Endothelial cell of umbilical vein (primary cell): ENCODE results near the gene GATA1. TPM values are rescaled to one million over a fixed set of nuclear protein-coding genes. Genes with fewer than 3 reads are reported as not detected.

Source experiments
- BruUV-seq: library from RNA; stranded (reverse); fragments of 400-500 nt; replicated peaks from 2 replicates; lab custom pipeline; 2021; lab: Mats Ljungman, UMichigan
- CTCF ChIA-PET: fragments of 300-600, 350-600 bp; sonication (Branson Sonifier 250); formaldehyde crosslinking; loops from one replicate; lab custom pipeline; 2021; ENCODE audit warnings: antibody characterized with exemption, inconsistent platforms; lab: Charles Lee
- POLR2A ChIA-PET: fragments of 300-600, 350-600 bp; sonication (Branson Sonifier 250); formaldehyde crosslinking; loops from one replicate; lab custom pipeline; 2021; ENCODE audit warnings: antibody characterized with exemption, inconsistent platforms; lab: Charles Lee
- DNase-seq: peaks from one replicate; pipeline ENCODE4 v3.0.0-alpha.2; 2011; ENCODE audit warnings: low read depth, low spot score
- FAIRE-seq: peaks from 2 replicates; lab custom pipeline; 2011; peaks lifted over from hg19 to GRCh38; lab: Jason Lieb, UNC
- H2AFZ ChIP-seq: 2 replicates; pipeline ENCODE4 v1.6.0; 2012; ENCODE audit warnings: low read depth, low read length, control low read depth, inconsistent platforms
- H3K27ac ChIP-seq: 2 replicates; pipeline ENCODE4 v1.5.1; 2011; ENCODE audit warnings: low read depth, mild to moderate bottlenecking, control low read depth, low read length, moderate library complexity; ENCODE audit not compliant: insufficient read depth
- H3K27me3 ChIP-seq, 2 experiments: 2 replicates each; pipeline versions ENCODE4 v1.6.0 to v1.6.1; 2011; ENCODE audit warnings: low read length in 2 of 2, mixed read lengths in 1 of 2; ENCODE audit not compliant: control insufficient read depth in 2 of 2, insufficient read depth in 2 of 2
- H3K36me3 ChIP-seq, 2 experiments: 2 replicates in 1 of 2; 3 replicates in 1 of 2; pipeline ENCODE4 v1.5.1; 2011; ENCODE audit warnings: low read length in 2 of 2, mild to moderate bottlenecking in 1 of 2, moderate library complexity in 1 of 2; ENCODE audit not compliant: control insufficient read depth in 2 of 2, insufficient read depth in 2 of 2; ENCODE audit errors: extremely low read depth in 1 of 2
- H3K4me1 ChIP-seq: 3 replicates; pipeline ENCODE4 v1.5.1; 2011; ENCODE audit warnings: mild to moderate bottlenecking, low read length; ENCODE audit not compliant: control insufficient read depth, insufficient read depth; ENCODE audit errors: extremely low read depth
- H3K4me2 ChIP-seq: 2 replicates; pipeline ENCODE4 v1.6.1; 2011; ENCODE audit warnings: low read length, control low read depth, mixed read lengths; ENCODE audit not compliant: insufficient read depth
- H3K4me3 ChIP-seq, 3 experiments: fragments of 200-600 bp in 1 of 3; sonication (generic), shearing (Covaris generic) in 1 of 3; replicated peaks in 1 of 3; 2 replicates each; pipeline ENCODE4 v1.5.1; 2011 to 2016; ENCODE audit warnings: control low read depth in 3 of 3, low read length in 3 of 3, mild to moderate bottlenecking in 2 of 3, inconsistent platforms in 1 of 3, low read depth in 1 of 3, moderate library complexity in 1 of 3; ENCODE audit not compliant: insufficient read depth in 1 of 3
- H3K79me2 ChIP-seq: 2 replicates; pipeline ENCODE4 v1.6.0; 2012; ENCODE audit warnings: low read length, inconsistent platforms; ENCODE audit not compliant: control insufficient read depth, insufficient read depth
- H3K9ac ChIP-seq: replicated peaks from 2 replicates; pipeline ENCODE3; 2011; ENCODE audit warnings: low read length, control low read depth; ENCODE audit not compliant: insufficient read depth; ENCODE audit errors: extremely low read depth
- H3K9me1 ChIP-seq: replicated peaks from 3 replicates; pipeline ENCODE4 v1.6.0; 2011; ENCODE audit warnings: mild to moderate bottlenecking, low read length; ENCODE audit not compliant: control insufficient read depth, insufficient read depth; ENCODE audit errors: extremely low read depth
- H3K9me3 ChIP-seq: replicated peaks from 2 replicates; pipeline ENCODE4 v1.5.1; 2012; ENCODE audit warnings: low read length, inconsistent platforms; ENCODE audit not compliant: control insufficient read depth, insufficient read depth
- H4K20me1 ChIP-seq: replicated peaks from 2 replicates; pipeline ENCODE3; 2011; ENCODE audit warnings: mild to moderate bottlenecking, low read length; ENCODE audit not compliant: control insufficient read depth, insufficient read depth; ENCODE audit errors: extremely low read depth
- EZH2 ChIP-seq: IDR thresholded peaks from 2 replicates; pipeline ENCODE4 v1.6.1; 2012; ENCODE audit warnings: borderline replicate concordance, low read depth, mild to moderate bottlenecking, moderate library complexity, low read length, inconsistent platforms; ENCODE audit not compliant: severe bottlenecking
- FOS ChIP-seq: IDR thresholded peaks from 2 replicates; pipeline ENCODE4 v1.6.1; 2011; ENCODE audit warnings: mild to moderate bottlenecking, low read length, moderate library complexity, borderline replicate concordance; ENCODE audit not compliant: insufficient read depth
- GATA2 ChIP-seq: IDR thresholded peaks from 2 replicates; pipeline ENCODE4 v1.7.0; 2011; ENCODE audit warnings: low read depth, mild to moderate bottlenecking, moderate library complexity, mixed read lengths, low read length; ENCODE audit not compliant: insufficient read length, insufficient read depth
- JUN ChIP-seq: IDR thresholded peaks from 2 replicates; pipeline ENCODE4 v1.6.1; 2011; ENCODE audit warnings: borderline replicate concordance, low read depth; ENCODE audit not compliant: insufficient read length, insufficient read depth
- MYC ChIP-seq: IDR thresholded peaks from one replicate; pipeline ENCODE4 v1.6.1; 2011; ENCODE audit warnings: mild to moderate bottlenecking, low read depth, low read length
- POLR2A ChIP-seq: IDR thresholded peaks from 2 replicates; pipeline ENCODE4 v1.6.1; 2012; ENCODE audit warnings: low read depth, mild to moderate bottlenecking, control low read depth, low read length
- POLR2AphosphoS5 ChIP-seq: IDR thresholded peaks from 2 replicates; pipeline ENCODE4 v1.6.1; 2012; ENCODE audit warnings: low read depth, mild to moderate bottlenecking, control low read depth, low read length, moderate library complexity; ENCODE audit not compliant: insufficient read depth
- dilution Hi-C: fragments of 300-500 bp; cut with MboI; formaldehyde crosslinking; loops from one replicate; pipeline ENCODE4 v1.15.0; 2019; ENCODE audit warnings: low sequenced_read_pairs; ENCODE audit not compliant: extremely low pct_ligation_motif_present
- intact Hi-C: fragments of 100-400 bp; cut with micrococcal nuclease; formaldehyde crosslinking; loops from one replicate; pipeline ENCODE4 v1.10.0; 2022
- polyA plus RNA-seq, 4 experiments: library from polyadenylated mRNA; depleted of rRNA in 3 of 4; stranded (reverse) in 3 of 4; unstranded in 1 of 4; fragments of >200 nt; gene quantifications; 2 replicates each; pipeline versions ENCODE4 v1.2.1 to v1.2.3, GENCODE V29; 2011 to 2012; ENCODE audit warnings: missing spikeins in 1 of 4
- total RNA-seq: library from RNA; stranded (reverse); gene quantifications from 2 replicates; pipeline ENCODE4 v1.2.3, GENCODE V29; 2021
- TF ChIP-seq, protein P1 (sequence below), 2 donors: IDR thresholded peaks; 1 replicate in 1 of 2; 2 replicates in 1 of 2; pipeline ENCODE4 v1.5.1; 2011; ENCODE audit warnings: low read length in 2 of 2, mild to moderate bottlenecking in 2 of 2, moderate library complexity in 2 of 2, control low read depth in 1 of 2, inconsistent platforms in 1 of 2, low read depth in 1 of 2; ENCODE audit not compliant: insufficient read depth in 1 of 2; ENCODE audit errors: extremely low read depth in 1 of 2
- TF ChIP-seq, protein P2 (sequence below): IDR thresholded peaks from 2 replicates; pipeline ENCODE4 v1.6.1; 2011; ENCODE audit not compliant: insufficient read depth, insufficient read length

The GATA1 gene
- total and polyA plus RNA-seq, 2 donors (not counting 3 experiments of a cell fraction or from before 2014, with no cell fraction given), result not detected

DNA sequence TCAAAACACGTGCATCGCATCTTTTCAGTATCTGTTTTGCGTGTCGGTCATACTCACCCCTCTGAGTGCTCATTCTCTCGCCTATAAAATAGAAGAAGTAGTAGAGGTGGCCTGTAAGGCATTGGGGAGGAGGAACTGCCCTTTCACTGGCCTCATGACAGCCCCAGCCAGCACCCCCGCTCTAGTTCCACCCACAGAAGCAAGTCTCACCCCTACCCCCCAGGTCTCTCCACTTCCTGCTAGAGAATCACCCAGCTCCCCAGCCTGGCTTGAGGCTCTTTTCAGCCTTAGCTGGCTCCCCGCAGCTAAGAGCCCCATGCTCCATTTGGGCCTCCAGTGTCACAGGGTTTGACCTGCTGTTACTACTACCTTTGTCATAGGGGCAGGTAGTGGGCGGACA is 27.3 kb downstream of the GATA1 start:
- dilution Hi-C loops, result no loop called here
- intact Hi-C loops, result no loop called here

More for the DNA sequence above, 27.3 kb downstream of the GATA1 start:
- no peak overlapping the region for H3K27ac ChIP-seq
- no peak overlapping the region for H3K4me2 ChIP-seq
- H2AFZ ChIP-seq, result no peak overlapping the region
- no TSS peak for BruUV-seq
- DNase-seq (no peak), FAIRE-seq (no peak)
- H3K79me2 ChIP-seq, result no peaks in the 10 kb centered on the region
- no peaks in the 10 kb centered on the region for H3K9me1 ChIP-seq
- ChIA-PET POLR2A (no interaction called here), CTCF (no interaction called here)
- H4K20me1 ChIP-seq, result no peaks in the 10 kb centered on the region
- no peaks in the 10 kb centered on the region for H3K27me3 ChIP-seq
- H3K4me1 ChIP-seq, result no peaks in the 10 kb centered on the region
- no peak overlapping the region for H3K9ac ChIP-seq
- H3K9me3 ChIP-seq, result no peaks in the 10 kb centered on the region
- peaks cover 0 to 2% of the 10 kb centered on the region in 2 experiments for H3K36me3 ChIP-seq
- H3K4me3 ChIP-seq, result no peak overlapping the region
- TF ChIP-seq FOS (no peak), POLR2AphosphoS5 (no peak), EZH2 (no peak), POLR2A (no peak), JUN (no peak), MYC (no peak), GATA2 (no peak)
- TF ChIP-seq, protein P1, sequence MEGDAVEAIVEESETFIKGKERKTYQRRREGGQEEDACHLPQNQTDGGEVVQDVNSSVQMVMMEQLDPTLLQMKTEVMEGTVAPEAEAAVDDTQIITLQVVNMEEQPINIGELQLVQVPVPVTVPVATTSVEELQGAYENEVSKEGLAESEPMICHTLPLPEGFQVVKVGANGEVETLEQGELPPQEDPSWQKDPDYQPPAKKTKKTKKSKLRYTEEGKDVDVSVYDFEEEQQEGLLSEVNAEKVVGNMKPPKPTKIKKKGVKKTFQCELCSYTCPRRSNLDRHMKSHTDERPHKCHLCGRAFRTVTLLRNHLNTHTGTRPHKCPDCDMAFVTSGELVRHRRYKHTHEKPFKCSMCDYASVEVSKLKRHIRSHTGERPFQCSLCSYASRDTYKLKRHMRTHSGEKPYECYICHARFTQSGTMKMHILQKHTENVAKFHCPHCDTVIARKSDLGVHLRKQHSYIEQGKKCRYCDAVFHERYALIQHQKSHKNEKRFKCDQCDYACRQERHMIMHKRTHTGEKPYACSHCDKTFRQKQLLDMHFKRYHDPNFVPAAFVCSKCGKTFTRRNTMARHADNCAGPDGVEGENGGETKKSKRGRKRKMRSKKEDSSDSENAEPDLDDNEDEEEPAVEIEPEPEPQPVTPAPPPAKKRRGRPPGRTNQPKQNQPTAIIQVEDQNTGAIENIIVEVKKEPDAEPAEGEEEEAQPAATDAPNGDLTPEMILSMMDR (IDR thresholded peaks at IDR 0.05; ENCODE audit: extremely low read depth in 1 of 2, insufficient read depth in 1 of 2, low read depth in 1 of 2, low read length in 2 of 2), result no peak
- TF ChIP-seq, protein P2, sequence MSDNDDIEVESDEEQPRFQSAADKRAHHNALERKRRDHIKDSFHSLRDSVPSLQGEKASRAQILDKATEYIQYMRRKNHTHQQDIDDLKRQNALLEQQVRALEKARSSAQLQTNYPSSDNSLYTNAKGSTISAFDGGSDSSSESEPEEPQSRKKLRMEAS, result no peak
